Measurements from ENCODE around the gene TP53I11. TPM values are rescaled to one million over a fixed set of nuclear protein-coding genes. Genes with fewer than 3 reads are reported as not detected.

The TP53I11 gene
- total RNA-seq, 1 experiment from 2014 or later: 46.9 TPM

- Histone ChIP-seq H3K4me2 (ENCODE audit: low read length) (no peak overlapping the region), H2AFZ (ENCODE audit: low read depth, low read length, poor library complexity, severe bottlenecking) (no peak overlapping the region), H3K9me3 (ENCODE audit: control insufficient read depth in 1 of 2, insufficient read depth in 1 of 2, low read depth in 1 of 2, low read length in 2 of 2) (no peaks in the 10 kb centered on the region), H3K27ac (ENCODE audit: low read depth, low read length) (no peak overlapping the region), H3K36me3 (ENCODE audit: control insufficient read depth in 1 of 2, insufficient read depth in 2 of 2, low read length in 2 of 2) (no peaks in the 10 kb centered on the region; a peak in 2 of 4 replicates), H3K4me1 (ENCODE audit: control insufficient read depth in 1 of 2, insufficient read depth in 2 of 2, low read length in 2 of 2) (no peaks in the 10 kb centered on the region), H3K9me2 (ENCODE audit: insufficient read depth) (no peaks in the 10 kb centered on the region), H3K9ac (ENCODE audit: low read length) (no peak overlapping the region), H3K79me2 (ENCODE audit: insufficient read depth, low read length) (no peaks in the 10 kb centered on the region), H4K20me1 (ENCODE audit: insufficient read depth) (no peaks in the 10 kb centered on the region), H3K27me3 (ENCODE audit: insufficient read depth, low read length) (no peaks in the 10 kb centered on the region), H3K4me3 (replicated peaks in 1 of 2; ENCODE audit: low read depth in 1 of 2, low read length in 2 of 2) (no peak overlapping the region)
- BruUV-seq (replicated peaks): no TSS peak
- TF ChIP-seq SRF (IDR thresholded peaks at IDR 0.05; ENCODE audit: low read depth) (no peak), REST (IDR thresholded peaks at IDR 0.05; ENCODE audit: low read depth) (no peak), EZH2phosphoT487 (IDR thresholded peaks at IDR 0.05; ENCODE audit: borderline replicate concordance) (no peak), YY1 (IDR thresholded peaks at IDR 0.05; ENCODE audit: extremely low read depth, insufficient replicate concordance, low read depth, low read length) (no peak), RAD21 (IDR thresholded peaks at IDR 0.05; ENCODE audit: low read depth) (no peak), TCF7L2 (IDR thresholded peaks at IDR 0.05; ENCODE audit: borderline replicate concordance, extremely low read depth, insufficient read depth, insufficient read length) (no peak), CEBPB (IDR thresholded peaks at IDR 0.05; ENCODE audit: low read depth) (no peak), ELF1 (IDR thresholded peaks at IDR 0.05; ENCODE audit: borderline replicate concordance, low read depth) (no peak), ZNF274 (IDR thresholded peaks at IDR 0.05; ENCODE audit: low read depth, low read length) (no peak), POLR2A (IDR thresholded peaks at IDR 0.05; ENCODE audit: borderline replicate concordance, extremely low read depth, insufficient read depth, insufficient read length) (no peak), JUND (IDR thresholded peaks at IDR 0.05) (no peak), CBX3 (IDR thresholded peaks at IDR 0.05; ENCODE audit: low read depth) (no peak), POLR2AphosphoS5 (IDR thresholded peaks at IDR 0.05; ENCODE audit: low read depth, low read length) (no peak), ZFX (IDR thresholded peaks at IDR 0.05) (no peak)
- TF ChIP-seq, protein P1, sequence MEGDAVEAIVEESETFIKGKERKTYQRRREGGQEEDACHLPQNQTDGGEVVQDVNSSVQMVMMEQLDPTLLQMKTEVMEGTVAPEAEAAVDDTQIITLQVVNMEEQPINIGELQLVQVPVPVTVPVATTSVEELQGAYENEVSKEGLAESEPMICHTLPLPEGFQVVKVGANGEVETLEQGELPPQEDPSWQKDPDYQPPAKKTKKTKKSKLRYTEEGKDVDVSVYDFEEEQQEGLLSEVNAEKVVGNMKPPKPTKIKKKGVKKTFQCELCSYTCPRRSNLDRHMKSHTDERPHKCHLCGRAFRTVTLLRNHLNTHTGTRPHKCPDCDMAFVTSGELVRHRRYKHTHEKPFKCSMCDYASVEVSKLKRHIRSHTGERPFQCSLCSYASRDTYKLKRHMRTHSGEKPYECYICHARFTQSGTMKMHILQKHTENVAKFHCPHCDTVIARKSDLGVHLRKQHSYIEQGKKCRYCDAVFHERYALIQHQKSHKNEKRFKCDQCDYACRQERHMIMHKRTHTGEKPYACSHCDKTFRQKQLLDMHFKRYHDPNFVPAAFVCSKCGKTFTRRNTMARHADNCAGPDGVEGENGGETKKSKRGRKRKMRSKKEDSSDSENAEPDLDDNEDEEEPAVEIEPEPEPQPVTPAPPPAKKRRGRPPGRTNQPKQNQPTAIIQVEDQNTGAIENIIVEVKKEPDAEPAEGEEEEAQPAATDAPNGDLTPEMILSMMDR (IDR thresholded peaks at IDR 0.05 in 2 of 3, conservative IDR thresholded peaks at IDR 0.05 in 1 of 3; ENCODE audit: borderline replicate concordance in 1 of 3, insufficient read depth in 1 of 3, low read depth in 2 of 3, low read length in 2 of 3): no peak
- TF ChIP-seq, protein P2, sequence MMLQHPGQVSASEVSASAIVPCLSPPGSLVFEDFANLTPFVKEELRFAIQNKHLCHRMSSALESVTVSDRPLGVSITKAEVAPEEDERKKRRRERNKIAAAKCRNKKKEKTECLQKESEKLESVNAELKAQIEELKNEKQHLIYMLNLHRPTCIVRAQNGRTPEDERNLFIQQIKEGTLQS (IDR thresholded peaks at IDR 0.05): no peak
- ChIA-PET CTCF (no interaction called here), RAD21 (ENCODE audit: low non-redundant PET in 1 of 2, low total read pairs in 2 of 2, uncharacterized antibody in 2 of 2, unreplicated experiment in 2 of 2) (no interaction called here), POLR2A (no interaction called here)
- ATAC-seq (no peak), DNase-seq (ENCODE audit: low read depth, low spot score) (no peak)
- intact Hi-C loops (cut with micrococcal nuclease): no loop called here
Measured at GRCh38 chr11:44934110-44934509, 16.6 kb downstream of the TP53I11 start.

All from HCT116 (cell line).